DMS53 (cell line): ENCODE results near the gene ZBTB7A.

Experiments used
- DNase-seq: peaks from one replicate; lab custom pipeline; 2025; lab: John Stamatoyannopoulos, UW

ZBTB7A gene

GRCh38 chr19:4067396-4068046 lies 822 bp upstream of the ZBTB7A start:
- DNase-seq: peak; percentile 50

DNA sequence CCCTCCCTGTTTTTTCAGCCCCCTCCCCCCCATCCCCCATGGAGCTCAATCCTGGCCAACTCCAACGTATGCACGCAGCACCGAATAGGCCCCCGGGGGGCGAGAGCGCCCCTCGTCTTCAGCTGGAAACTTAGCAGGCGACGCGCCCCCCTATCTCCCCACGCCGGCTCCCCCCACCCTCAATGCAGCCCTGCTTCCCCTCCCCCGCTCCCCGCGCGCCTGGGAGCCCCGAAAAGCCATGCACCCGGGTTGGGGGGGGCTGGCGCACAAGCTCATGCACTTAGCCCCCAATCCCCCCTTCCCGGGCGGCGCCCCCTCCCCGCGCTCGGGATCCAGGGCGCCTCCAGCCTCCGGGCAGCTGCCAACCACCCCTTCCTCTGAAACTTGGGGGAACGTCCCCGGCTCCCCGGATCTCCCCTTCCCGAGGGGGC lies 508 bp downstream of the ZBTB7A start:
- no peak for DNase-seq

GRCh38 chr19:4065430-4066175 lies 1.1 kb downstream of the ZBTB7A start:
- peak; percentile 97 for DNase-seq

DNA sequence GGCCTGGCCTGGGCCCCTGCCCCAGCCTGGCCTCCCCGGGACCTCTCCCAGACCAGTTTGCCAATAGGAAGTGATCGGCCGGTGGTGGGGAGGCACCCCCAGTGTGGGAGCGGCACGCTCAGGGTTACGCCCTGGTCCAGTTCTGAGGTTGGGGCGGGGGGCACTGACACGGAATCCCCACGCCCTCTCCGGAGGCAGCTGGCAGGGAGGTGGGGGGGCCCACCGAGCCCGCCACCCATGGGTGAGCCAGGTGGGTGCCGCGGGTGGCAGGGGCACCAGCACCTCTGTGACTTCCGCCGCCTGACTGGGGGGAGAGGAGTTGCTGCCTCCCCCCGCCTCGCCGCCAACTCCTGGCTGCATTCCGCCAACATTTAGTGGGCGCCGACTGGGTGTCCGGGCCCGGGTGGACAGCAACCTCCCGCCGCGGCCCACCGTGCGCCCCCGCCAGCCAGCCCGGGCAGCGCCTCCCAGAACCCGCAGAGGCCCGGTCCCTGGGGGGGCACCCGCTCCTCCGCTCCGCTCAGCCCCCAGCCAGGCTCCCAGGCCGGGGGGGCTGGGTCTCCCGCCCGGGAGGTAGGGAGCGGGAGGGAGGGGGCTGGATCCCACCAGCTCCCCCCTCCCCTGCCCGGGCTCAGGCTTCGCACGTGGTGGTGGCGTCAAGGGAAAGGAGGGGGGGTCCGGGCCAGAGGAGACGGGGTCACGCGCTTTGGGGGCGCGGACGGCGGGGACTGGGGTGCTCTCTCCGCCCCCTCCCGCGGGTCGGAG lies 2.0 kb downstream of the ZBTB7A start:
- DNase-seq: peak; percentile 51

- peak; percentile 64 for DNase-seq
These were observed 2.6 kb downstream of the ZBTB7A start for GRCh38 chr19:4064149-4064495.

DNA sequence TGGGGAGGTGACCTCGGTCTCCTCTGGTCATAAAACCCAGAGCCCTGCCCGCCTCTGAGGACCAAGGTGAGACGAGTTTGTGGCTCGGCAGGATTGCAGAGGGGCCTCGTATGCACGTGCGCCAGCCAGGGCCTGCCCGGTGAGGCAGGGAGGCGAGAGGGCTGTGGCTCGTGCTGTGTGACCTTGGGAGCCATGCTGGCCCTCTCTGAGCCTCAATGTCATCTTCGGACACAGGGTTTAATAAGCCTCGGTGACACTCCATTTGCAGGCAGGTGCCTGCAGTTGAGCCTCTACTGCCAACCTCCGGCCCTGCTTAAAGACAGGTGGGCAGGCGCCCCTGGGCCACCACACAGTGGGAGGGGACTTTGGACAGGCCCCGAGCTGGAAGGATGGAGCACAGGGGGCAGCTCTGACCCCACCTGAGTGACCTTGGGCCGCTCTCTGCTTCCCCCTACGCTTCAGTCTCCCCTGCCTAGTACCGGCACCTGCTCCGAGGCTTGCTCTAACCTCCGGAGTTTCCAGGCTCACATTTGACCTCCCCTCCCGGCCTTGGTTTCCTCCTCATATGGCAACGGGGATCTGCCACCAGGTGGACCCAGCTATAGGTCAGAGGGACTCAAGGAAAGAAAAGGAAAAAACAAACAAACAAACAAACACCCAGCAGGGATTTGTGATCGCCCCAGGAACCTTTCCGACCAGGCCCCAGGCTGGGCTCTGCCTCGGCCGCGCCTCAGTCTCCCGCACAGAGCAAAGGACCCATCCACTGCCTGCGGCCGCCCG lies 3.1 kb downstream of the ZBTB7A start:
- DNase-seq: peak; percentile 71

DNA sequence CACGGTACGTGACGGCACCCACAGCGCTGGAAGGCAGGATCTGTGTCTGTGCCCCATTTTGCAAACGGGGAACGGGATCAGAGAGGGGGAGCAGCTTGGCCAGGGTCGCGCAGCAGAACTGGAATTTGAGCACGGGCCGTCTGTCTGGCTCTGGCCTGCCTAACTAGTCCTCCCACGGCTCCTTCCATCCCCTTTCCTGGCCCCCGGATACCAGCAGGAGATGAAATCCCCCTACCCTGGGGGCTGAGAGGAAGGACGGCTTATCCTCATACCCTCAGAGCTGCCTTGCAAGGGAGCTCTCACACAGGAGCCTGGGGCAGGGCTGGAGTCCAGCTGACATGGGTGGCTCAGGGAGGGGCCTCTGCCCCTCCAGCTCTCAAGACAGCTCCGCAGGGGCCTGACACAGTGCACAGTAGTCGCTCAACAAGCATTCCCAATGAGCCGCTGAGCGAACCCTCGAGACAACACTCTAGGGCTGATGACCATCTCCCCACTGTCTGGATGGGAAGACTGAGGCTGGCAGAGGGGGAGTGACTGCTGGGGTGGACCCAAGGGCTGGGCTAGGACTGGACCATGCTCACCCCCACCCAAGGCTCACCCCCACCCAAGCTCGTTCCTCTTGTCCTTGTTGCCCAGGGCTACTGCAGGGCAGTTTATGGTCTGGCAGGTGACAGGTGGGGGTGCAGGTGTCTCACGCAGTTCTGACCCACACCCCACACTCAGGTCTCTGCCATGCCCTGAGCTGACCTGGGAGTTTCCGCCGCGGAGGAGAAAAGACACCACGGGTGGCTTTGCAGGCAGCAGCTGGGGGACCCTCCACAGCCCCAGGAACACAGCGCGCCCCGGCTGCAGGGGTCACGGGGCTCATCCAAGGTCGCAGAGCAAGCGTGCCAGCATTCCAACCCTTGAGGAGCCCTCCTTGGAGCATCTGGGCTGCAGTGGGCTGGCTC lies 4.0 kb downstream of the ZBTB7A start:
- peak; percentile 54 for DNase-seq

DNA sequence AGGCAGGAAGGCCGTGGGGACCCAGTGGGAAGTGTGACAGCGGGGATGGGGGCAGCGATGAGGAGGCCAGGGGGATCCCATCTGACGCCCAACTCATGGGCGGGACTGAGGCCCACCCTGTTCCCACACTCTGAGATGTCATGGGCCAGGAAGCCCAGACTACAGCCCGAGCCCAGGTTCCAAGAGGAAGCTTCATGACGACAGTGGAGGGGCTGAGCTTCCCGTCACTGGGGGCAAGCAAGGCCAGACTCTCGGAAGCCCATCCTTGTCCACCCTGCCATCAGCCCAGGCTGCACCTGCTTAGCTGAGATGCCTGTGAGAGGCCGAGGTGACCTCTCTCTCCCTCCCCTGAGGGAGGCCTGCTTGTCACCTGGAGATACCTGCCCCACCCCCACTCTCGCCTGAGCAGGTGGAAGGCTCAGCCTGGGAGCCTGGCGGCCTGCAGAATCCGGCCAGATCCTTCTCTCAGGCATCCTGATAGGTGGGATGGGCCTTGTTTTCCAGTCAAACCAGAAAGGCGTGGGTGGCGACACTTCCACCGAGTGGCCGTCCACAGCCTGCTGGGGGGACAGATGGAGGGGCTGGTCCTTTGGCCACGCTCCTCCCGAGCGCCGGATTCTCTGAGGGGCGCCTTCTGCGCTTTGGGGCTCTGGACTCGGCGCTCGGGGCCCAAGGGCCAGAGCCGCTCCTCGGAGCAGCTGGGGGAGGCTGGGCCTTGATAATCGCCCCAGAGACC lies 4.8 kb downstream of the ZBTB7A start:
- DNase-seq: peak; percentile 97

GRCh38 chr19:4061178-4061682 lies 5.5 kb downstream of the ZBTB7A start:
- DNase-seq: peak; percentile 65

GRCh38 chr19:4060621-4061177 lies 6.0 kb downstream of the ZBTB7A start:
- DNase-seq: no peak

GRCh38 chr19:4059891-4060620 lies 6.6 kb downstream of the ZBTB7A start:
- no peak for DNase-seq

GRCh38 chr19:4059453-4059871 lies 7.2 kb downstream of the ZBTB7A start:
- no peak for DNase-seq

DNA sequence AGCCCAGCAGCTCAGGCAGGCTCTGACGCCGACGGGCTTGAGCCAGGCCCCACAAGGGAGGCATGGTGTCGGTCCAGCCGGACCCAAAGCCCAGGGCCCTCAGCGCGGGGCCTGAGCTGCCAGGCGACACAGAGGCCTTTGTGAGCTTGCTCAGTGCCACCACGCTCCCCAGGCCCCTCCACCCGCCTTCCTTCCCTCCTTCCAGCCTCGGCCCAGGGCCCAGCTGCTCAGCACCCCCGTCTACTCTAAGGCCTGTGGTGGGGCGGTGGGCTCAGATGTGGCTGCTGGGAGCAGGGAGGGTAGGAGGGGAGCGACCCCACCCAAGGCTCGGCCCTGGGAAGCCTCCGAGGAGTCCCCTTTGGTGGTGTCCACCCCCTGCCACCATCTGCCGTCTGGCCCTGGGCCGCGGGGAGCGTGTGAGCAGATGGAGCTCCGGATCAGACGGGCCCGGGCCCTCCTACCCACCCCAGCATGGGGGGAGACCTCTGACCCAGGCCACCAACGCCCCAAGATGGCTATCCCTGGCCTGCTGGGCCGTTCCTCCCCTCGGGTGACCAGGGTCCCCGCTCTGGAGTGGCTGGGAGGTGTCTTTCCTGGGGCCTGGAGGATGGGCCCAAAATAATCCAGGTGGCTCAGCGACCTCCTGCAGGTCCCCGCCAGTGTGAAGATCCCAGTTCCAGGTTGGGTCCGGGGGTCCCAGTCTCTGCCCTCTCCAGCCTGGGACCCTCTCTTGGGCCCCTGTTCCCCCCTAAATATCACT lies 7.8 kb downstream of the ZBTB7A start:
- DNase-seq: no peak

GRCh38 chr19:4057931-4058692 lies 8.6 kb downstream of the ZBTB7A start:
- no peak for DNase-seq

DNA sequence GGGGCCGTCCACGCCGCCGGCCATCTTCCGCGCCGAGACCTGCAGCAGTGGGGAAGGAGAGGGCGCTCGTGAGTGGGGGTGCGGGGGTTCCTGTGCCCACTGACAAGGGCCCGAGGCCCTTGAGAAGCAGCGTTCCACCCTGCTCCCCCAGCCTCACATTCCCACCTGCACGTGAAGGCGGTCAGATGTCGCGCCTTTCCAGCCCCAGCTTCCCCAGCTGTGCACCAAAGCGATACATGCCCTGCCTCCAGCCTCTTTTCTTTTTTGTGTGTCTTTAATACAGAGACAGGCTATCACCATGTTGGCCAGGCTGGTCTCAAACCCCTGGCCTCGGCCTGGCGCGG lies 11.5 kb downstream of the ZBTB7A start:
- DNase-seq: no peak

- no peak for DNase-seq
These were observed 12.1 kb downstream of the ZBTB7A start for GRCh38 chr19:4054441-4055208.
